ENCODE measurements around the gene GABRA4.

- TF ChIP-seq PBX3 (IDR thresholded peaks at IDR 0.05; ENCODE audit: insufficient replicate concordance, low read depth, low read length) (no peak), IKZF1 (conservative IDR thresholded peaks at IDR 0.05) (no peak), BRCA1 (IDR thresholded peaks at IDR 0.05; ENCODE audit: low read depth, low read length) (no peak), CTCF (IDR thresholded peaks at IDR 0.05 in 2 of 3, conservative IDR thresholded peaks at IDR 0.05 in 1 of 3; ENCODE audit: control insufficient read depth in 2 of 3, extremely low read depth in 1 of 3, insufficient read depth in 1 of 3, low read depth in 3 of 3, low read length in 3 of 3) (no peak), DPF2 (IDR thresholded peaks at IDR 0.05) (no peak), SKIL (IDR thresholded peaks at IDR 0.05; ENCODE audit: low read depth, poor library complexity, severe bottlenecking) (no peak), CEBPB (IDR thresholded peaks at IDR 0.05; ENCODE audit: borderline replicate concordance in 1 of 2, low read depth in 2 of 2, low read length in 2 of 2) (no peak), EZH2 (IDR thresholded peaks at IDR 0.05; ENCODE audit: borderline replicate concordance, control insufficient read depth, low read depth, low read length) (no peak), MYC (IDR thresholded peaks at IDR 0.05; ENCODE audit: insufficient read depth, insufficient read length, insufficient replicate concordance, low read length, severe bottlenecking) (no peak), MTA3 (IDR thresholded peaks at IDR 0.05; ENCODE audit: borderline replicate concordance, low read length) (no peak), ATF2 (IDR thresholded peaks at IDR 0.05; ENCODE audit: low read length) (no peak), CBFB (IDR thresholded peaks at IDR 0.05; ENCODE audit: low read depth) (no peak)
Measured at GRCh38 chr4:46924789-46925529, 68.4 kb downstream of the GABRA4 start.
